Fibroblast of skin of back (primary cell): Measurements from ENCODE around the gene ACBD6.
A peak's percentile ranks its signal among the peaks of the same experiment; 100 is the strongest.

Experiments used
- DNase-seq: peaks from one replicate; pipeline ENCODE4 v3.0.0-alpha.2; 2013

ACBD6 gene

GRCh38 chr1:180268556-180269075 lies 233.8 kb downstream of the ACBD6 start:
- no peak for DNase-seq

GRCh38 chr1:180267761-180268555 lies 234.4 kb downstream of the ACBD6 start:
- no peak for DNase-seq

- DNase-seq: no peak
These were observed 235.2 kb downstream of the ACBD6 start for GRCh38 chr1:180267211-180267561.

DNA sequence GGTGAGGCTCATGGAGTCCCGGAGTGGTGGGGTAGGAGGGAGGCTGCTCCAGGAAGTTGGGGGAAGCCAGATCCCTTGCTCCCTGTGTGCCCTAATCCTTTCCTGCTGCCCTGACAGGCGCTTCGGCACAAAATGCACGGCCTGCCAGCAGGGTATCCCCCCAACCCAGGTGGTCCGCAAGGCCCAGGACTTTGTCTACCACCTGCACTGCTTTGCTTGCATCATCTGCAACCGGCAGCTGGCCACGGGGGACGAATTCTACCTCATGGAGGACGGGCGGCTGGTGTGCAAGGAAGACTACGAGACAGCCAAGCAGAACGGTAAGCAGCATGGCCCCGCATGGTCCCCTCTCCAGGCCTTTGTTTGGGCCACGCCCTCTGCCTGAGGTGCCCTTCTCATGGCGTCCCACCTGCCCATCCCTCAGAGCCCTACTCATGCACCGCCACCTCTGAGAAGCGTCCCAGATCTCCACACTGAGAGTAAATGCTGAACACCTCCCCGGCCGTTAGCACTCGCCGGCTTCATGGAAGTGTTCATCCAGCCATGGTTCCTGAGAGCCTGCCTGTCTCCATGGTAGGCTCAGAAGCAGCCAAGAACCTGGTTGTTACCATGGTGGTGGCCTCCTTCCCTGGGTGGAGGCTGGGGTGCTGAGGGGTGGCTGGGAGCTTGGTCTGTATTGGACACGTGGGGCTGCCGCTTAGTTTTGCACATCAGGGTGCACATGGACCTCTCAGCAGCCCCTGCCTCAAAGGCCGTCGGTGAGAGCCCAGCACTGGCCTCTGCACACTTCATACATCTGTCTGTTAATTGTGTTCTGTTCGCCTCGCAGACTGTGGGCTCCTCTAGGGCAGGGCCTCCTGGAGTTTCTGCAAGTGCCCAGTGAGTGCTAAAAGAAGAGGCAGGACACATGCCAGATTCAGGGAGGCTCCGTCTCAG lies 235.8 kb downstream of the ACBD6 start:
- DNase-seq: no peak

GRCh38 chr1:180265871-180266270 lies 236.5 kb downstream of the ACBD6 start:
- no peak for DNase-seq

GRCh38 chr1:180265201-180265600 lies 237.2 kb downstream of the ACBD6 start:
- DNase-seq: no peak

DNA sequence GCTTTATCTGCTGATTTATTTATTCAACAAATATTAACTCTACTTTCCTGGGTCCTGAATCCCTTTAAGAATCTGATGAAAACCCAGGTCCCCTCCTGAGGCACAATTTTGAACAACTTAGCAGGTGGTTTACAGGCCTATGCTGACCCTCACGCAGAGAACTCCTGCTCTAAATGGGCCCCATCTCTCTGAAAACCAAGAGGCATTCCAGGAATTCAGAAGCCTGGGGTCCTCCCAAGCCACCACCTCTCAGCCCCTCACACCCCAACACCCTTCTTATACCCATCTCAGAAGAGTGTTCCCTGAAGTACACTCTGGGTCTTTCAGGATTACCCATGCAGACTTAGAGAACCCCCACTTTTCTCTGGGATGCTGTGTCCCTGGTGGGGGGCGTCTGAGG lies 237.8 kb downstream of the ACBD6 start:
- no peak for DNase-seq

DNA sequence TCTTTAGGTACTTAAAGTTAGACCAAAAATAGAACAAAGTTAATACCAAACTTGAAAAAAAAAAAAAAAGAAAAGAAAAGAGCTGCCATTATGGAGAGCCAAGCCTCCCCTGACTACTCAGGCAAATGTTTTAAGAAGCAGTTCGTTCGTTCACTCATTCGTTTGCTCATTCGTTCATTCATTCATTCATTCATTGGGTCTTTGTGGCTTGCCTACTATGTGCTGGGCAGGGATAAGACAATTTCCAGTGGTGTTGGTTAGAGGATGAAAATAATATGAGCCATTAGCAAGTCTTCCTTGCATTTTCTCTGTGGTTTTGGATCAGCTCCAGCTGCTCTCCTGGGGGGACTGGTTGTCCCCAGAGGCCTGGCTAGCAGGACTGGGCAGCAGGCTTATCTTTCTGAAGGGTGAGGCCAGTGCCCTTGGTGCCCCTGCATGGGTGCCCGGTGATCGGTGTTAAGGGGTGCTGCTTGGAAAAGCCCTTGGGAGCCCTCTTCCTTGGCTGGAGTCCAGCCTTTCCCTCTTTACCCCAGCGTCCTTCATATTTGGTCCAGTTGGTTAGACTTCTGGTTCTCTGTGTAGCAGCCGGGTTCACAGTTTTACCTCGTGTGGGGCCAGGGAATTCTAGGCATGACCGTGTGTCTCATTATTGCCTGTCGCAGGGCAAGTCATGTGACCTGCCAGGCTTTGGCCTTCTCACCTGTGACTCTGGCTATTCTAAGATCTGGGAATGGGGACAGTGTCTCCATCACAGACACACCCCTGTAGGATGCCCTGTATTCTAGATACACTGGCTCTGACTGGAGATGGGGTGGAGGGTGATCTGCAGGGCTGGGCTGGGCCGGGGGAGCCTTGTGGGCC lies 239.5 kb downstream of the ACBD6 start:
- DNase-seq: peak; percentile 50

- DNase-seq: no peak
These were observed 240.7 kb downstream of the ACBD6 start for GRCh38 chr1:180261524-180262155.

- no peak for DNase-seq
These were observed 241.3 kb downstream of the ACBD6 start for GRCh38 chr1:180261030-180261429.

GRCh38 chr1:180260541-180260940 lies 241.8 kb downstream of the ACBD6 start:
- DNase-seq: no peak

- DNase-seq: no peak
These were observed 242.7 kb downstream of the ACBD6 start for GRCh38 chr1:180259431-180260338.

GRCh38 chr1:180258935-180259334 lies 243.4 kb downstream of the ACBD6 start:
- DNase-seq: no peak

DNA sequence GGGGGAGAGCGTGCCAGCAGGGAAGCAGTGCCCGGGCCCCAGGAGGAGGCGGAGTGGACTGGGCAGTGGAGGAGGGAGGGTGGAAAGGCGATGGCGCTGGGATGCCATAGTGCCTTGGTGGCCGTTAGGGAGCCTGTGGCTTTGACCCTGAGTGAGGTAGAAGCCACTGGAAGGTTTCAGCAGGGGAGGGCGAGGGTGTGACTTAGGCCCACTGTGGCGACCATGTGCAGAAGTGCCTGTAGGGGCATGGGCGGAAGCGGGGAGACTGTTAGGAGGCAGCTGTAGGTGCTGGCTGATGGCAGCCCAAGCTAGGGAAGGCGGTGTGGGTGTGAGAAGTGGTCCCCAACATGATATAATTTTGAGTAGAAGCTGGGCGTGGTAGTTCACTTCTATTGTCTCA lies 244.1 kb downstream of the ACBD6 start:
- DNase-seq: no peak

GRCh38 chr1:180257486-180257885 lies 244.9 kb downstream of the ACBD6 start:
- no peak for DNase-seq

GRCh38 chr1:180257028-180257386 lies 245.4 kb downstream of the ACBD6 start:
- DNase-seq: no peak

DNA sequence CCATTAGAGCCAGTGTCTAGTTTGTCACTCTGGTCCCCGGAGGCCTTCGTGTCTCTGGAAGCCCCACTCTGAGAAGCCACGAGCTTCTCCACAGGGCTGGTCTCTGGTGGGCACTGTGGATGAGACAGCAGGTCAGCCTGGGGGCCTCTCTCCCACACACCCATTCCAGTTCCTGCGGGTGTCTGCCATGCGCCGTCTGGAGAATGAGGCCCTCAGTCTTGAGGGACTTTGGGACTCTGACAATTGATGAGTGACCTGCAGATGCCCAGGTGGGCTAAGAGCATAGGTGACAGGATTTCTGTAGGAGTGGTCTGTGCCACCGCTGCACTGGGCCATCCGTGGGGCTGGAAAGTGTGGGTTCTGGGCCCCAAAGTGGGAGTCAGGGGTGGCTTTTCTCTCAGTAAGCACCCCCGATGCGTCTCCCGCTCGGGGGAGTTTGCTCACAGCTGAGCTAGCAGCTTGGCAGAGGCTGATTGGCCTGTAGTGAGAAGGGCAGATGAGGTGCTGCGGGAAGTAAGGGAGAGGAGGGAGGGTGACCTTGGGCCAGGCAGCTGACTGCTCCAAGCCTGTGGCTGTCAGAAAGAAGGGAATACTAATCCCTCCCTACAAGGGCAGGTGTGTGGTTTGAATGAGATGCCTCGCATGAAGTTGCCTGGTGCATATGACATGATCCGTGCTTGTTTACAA lies 245.9 kb downstream of the ACBD6 start:
- DNase-seq: no peak

- DNase-seq: no peak
These were observed 246.6 kb downstream of the ACBD6 start for GRCh38 chr1:180255536-180256340.

- DNase-seq: no peak
These were observed 247.5 kb downstream of the ACBD6 start for GRCh38 chr1:180254854-180255253.

DNA sequence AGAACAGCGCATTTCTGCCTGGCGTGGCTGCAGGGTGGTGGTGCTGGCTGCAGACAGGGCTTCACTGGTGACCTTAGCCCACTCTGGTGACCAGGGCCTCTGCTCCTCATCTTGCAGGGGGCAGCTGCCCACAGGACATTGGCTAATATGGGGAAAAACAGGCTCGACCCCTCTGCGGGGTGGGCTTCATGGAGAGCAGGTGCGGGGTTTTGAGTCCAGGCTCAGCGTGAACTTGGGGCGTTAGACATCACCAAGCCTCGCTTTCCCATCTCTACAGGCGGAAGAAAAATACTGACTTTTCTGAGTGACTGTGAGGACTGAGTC lies 247.9 kb downstream of the ACBD6 start:
- no peak for DNase-seq
